ENCODE measurements around the gene FPR3.

- no peak for TF ChIP-seq SMC3 (conservative IDR thresholded peaks at IDR 0.05; ENCODE audit: insufficient read depth, low read depth, low read length)
- TF ChIP-seq CTCF (IDR thresholded peaks at IDR 0.05 in 2 of 3, conservative IDR thresholded peaks at IDR 0.05 in 1 of 3; ENCODE audit: insufficient read depth in 2 of 3, low read depth in 1 of 3, low read length in 3 of 3), result no peak
- TF ChIP-seq RFX1 (IDR thresholded peaks at IDR 0.05), result no peak
- no peak for TF ChIP-seq MED1 (CRISPR knock-in tag; IDR thresholded peaks at IDR 0.05; ENCODE audit: borderline replicate concordance)
- TF ChIP-seq ZSCAN29 (IDR thresholded peaks at IDR 0.05), result no peak
- TF ChIP-seq ZBTB2 (IDR thresholded peaks at IDR 0.05), result no peak
- no peak for TF ChIP-seq ZC3H11A (IDR thresholded peaks at IDR 0.05; ENCODE audit: low read depth, low read length)
- no peak for TF ChIP-seq MXI1 (IDR thresholded peaks at IDR 0.05; ENCODE audit: low read depth, low read length)
These were observed 26.5 kb downstream of the FPR3 start for GRCh38 chr19:51821456-51821855.
